Measurements from ENCODE around the gene CERS4.
"Not testable (repeated sequence)": the region's sequence is repeated elsewhere in the genome, so short reads cannot be mapped to it uniquely, and the experiment has no call there.

CERS4 gene

DNA sequence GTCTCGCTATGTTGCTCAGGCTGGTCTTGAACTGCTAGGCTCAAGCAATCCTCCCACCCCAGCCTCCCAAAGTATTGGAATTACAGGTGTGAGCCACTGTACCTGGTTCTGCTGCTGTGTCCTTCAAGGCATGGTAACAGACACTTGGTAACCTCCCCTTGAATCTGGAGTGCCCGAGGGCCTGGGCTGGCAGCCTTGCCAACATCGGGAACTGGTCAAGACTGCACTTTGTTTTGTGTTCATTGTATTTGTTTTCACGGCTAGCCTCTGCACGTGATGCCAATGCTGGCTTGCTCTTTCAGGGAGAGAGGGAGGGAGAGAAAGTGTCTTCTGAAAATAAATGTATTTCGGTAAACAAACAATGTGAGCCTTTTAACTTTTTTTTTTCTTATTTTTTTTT, 12.0 kb downstream of the CERS4 start:
- TF ChIP-seq, protein P1, sequence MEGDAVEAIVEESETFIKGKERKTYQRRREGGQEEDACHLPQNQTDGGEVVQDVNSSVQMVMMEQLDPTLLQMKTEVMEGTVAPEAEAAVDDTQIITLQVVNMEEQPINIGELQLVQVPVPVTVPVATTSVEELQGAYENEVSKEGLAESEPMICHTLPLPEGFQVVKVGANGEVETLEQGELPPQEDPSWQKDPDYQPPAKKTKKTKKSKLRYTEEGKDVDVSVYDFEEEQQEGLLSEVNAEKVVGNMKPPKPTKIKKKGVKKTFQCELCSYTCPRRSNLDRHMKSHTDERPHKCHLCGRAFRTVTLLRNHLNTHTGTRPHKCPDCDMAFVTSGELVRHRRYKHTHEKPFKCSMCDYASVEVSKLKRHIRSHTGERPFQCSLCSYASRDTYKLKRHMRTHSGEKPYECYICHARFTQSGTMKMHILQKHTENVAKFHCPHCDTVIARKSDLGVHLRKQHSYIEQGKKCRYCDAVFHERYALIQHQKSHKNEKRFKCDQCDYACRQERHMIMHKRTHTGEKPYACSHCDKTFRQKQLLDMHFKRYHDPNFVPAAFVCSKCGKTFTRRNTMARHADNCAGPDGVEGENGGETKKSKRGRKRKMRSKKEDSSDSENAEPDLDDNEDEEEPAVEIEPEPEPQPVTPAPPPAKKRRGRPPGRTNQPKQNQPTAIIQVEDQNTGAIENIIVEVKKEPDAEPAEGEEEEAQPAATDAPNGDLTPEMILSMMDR (IDR thresholded peaks at IDR 0.05; ENCODE audit: borderline replicate concordance, extremely low read depth, low read length, poor library complexity, severe bottlenecking), result no peak
- no peak for TF ChIP-seq EZH2 (IDR thresholded peaks at IDR 0.05; ENCODE audit: borderline replicate concordance, low read depth, low read length, severe bottlenecking)
- Histone ChIP-seq H3K27ac (ENCODE audit: low read length) (no peak overlapping the region), H3K4me1 (ENCODE audit: insufficient read depth, low read length) (no peaks in the 10 kb centered on the region), H3K4me2 (ENCODE audit: insufficient read depth, low read length) (no peak overlapping the region), H3K79me2 (ENCODE audit: insufficient read depth, low read length) (no peaks in the 10 kb centered on the region), H3K4me3 (ENCODE audit: low read depth in 1 of 2, low read length in 2 of 2) (no peak overlapping the region), H3K36me3 (ENCODE audit: insufficient read depth, low read length) (no peaks in the 10 kb centered on the region), H3K9ac (ENCODE audit: low read depth, low read length) (no peak overlapping the region), H4K20me1 (ENCODE audit: insufficient read depth, low read length) (no peaks in the 10 kb centered on the region), H2AFZ (ENCODE audit: low read depth, low read length) (no peak overlapping the region), H3K9me3 (ENCODE audit: insufficient read depth, low read length, severe bottlenecking) (no peaks in the 10 kb centered on the region), H3K27me3 (ENCODE audit: insufficient read depth, low read length, poor library complexity) (no peaks in the 10 kb centered on the region)
- DNase-seq (no peak), ATAC-seq (ENCODE audit: insufficient read depth, low read depth) (no peak)

DNA sequence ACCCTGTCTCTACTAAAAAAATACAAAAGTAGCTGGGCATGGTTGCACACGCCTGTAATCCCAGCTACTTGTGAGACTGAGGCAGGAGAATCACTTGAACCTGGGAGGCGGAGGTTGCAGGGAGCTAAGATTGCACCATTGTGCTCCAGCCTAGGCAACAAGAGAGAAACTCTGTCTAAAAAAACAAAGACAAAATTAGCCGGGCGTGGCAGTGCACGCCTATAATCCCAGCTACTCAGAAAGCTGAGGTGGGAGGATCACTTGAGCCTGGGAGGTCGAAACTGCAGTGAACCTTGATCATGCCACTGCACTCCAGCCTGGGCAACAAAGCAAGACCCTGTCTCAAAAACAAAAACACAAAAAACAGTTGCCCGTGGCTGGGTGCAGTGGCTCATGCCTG, 14.3 kb downstream of the CERS4 start:
- H3K4me3 ChIP-seq (ENCODE audit: low read depth in 1 of 2, low read length in 2 of 2); H3K4me2 ChIP-seq (ENCODE audit: insufficient read depth, low read length); H3K4me1 ChIP-seq (ENCODE audit: insufficient read depth, low read length); H3K27me3 ChIP-seq (ENCODE audit: insufficient read depth, low read length, poor library complexity); ATAC-seq (ENCODE audit: insufficient read depth, low read depth); H2AFZ ChIP-seq (ENCODE audit: low read depth, low read length); DNase-seq; H4K20me1 ChIP-seq (ENCODE audit: insufficient read depth, low read length); H3K9me3 ChIP-seq (ENCODE audit: insufficient read depth, low read length, severe bottlenecking); H3K36me3 ChIP-seq (ENCODE audit: insufficient read depth, low read length); H3K79me2 ChIP-seq (ENCODE audit: insufficient read depth, low read length); H3K9ac ChIP-seq (ENCODE audit: low read depth, low read length); H3K27ac ChIP-seq (ENCODE audit: low read length): not testable (repeated sequence)

DNA sequence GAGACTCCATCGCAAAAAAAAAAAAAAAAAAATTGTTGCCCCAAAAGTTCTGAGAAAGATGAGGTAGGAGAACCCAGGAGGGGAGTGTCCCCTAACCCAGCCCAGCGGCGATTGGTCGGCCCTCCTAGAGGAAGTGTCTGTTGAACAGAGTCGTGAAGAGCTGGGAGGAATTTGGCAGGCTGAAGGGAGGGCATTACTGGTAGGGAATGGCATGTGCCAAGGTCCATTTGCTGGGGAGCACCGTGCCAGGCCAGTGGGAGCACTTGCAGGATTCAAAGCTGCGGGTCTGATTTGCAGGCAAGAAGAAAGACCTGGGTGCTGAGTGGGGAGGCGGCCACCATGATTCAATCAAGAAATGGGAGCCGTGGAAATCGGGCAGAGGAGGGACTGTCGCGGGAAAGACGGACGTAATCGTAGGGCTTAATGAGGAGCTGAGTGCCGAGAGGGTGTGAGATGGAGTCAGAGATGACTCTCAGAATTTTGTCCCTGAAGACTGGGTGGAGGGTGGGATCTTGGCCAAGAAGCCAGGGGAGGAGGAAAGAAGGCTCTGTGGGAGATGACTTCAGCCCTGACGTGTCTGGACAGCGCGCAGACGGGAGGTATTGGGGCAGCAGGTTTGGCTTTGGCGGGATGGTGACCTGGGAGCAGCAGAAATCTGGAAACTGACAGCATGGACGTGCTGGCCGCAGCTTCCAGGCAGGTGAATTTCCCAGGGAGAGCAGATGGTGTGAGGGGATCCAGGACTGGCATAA, 15.4 kb downstream of the CERS4 start:
- Histone ChIP-seq H3K9ac (ENCODE audit: low read depth, low read length) (no peak overlapping the region), H3K4me1 (ENCODE audit: insufficient read depth, low read length) (no peaks in the 10 kb centered on the region), H3K9me3 (ENCODE audit: insufficient read depth, low read length, severe bottlenecking) (no peaks in the 10 kb centered on the region), H3K36me3 (ENCODE audit: insufficient read depth, low read length) (no peaks in the 10 kb centered on the region), H3K27ac (ENCODE audit: low read length) (no peak overlapping the region), H3K4me3 (ENCODE audit: low read depth in 1 of 2, low read length in 2 of 2) (no peak overlapping the region), H4K20me1 (ENCODE audit: insufficient read depth, low read length) (no peaks in the 10 kb centered on the region), H3K27me3 (ENCODE audit: insufficient read depth, low read length, poor library complexity) (no peaks in the 10 kb centered on the region), H3K79me2 (ENCODE audit: insufficient read depth, low read length) (no peaks in the 10 kb centered on the region), H3K4me2 (ENCODE audit: insufficient read depth, low read length) (no peak overlapping the region), H2AFZ (ENCODE audit: low read depth, low read length) (no peak overlapping the region)
- ATAC-seq (ENCODE audit: insufficient read depth, low read depth) (no peak), DNase-seq (no peak)
- no peak for TF ChIP-seq EZH2 (IDR thresholded peaks at IDR 0.05; ENCODE audit: borderline replicate concordance, low read depth, low read length, severe bottlenecking)
- TF ChIP-seq, protein P1 (IDR thresholded peaks at IDR 0.05; ENCODE audit: borderline replicate concordance, extremely low read depth, low read length, poor library complexity, severe bottlenecking), result no peak

DNA sequence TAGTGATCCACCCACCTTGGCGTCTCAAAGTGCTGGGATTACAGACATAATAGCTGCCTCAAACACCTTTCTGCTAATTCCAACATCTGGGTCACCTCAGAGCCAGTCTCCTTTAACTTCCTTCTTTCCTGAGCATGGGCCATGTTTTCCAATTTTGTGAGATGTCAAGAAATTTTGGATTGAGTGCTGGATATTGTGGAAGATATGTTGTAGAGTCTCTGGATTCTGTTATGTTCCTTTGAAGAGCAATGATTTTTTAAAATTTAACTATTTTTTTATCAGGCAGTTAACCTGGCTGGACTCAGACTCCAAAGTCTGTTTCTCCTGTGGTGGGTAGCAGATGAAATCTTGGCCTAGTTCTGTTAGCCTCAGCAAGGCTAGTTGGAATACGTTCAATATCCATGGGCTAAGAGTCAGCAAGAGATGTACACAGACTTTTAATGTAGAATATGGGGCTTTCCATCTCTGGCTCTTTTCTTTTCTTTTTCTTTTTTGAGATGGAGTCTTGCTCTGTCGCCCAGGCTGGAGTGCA, 22.0 kb downstream of the CERS4 start:
- TF ChIP-seq EZH2 (IDR thresholded peaks at IDR 0.05; ENCODE audit: borderline replicate concordance, low read depth, low read length, severe bottlenecking), result no peak
- TF ChIP-seq, protein P1 (IDR thresholded peaks at IDR 0.05; ENCODE audit: borderline replicate concordance, extremely low read depth, low read length, poor library complexity, severe bottlenecking), result no peak
- ATAC-seq (ENCODE audit: insufficient read depth, low read depth) (no peak), DNase-seq (no peak)
- Histone ChIP-seq H3K9me3 (ENCODE audit: insufficient read depth, low read length, severe bottlenecking) (peaks cover 6% of the 10 kb centered on the region), H3K79me2 (ENCODE audit: insufficient read depth, low read length) (no peaks in the 10 kb centered on the region), H3K4me1 (ENCODE audit: insufficient read depth, low read length) (no peaks in the 10 kb centered on the region), H4K20me1 (ENCODE audit: insufficient read depth, low read length) (no peaks in the 10 kb centered on the region), H3K36me3 (ENCODE audit: insufficient read depth, low read length) (no peaks in the 10 kb centered on the region), H3K27me3 (ENCODE audit: insufficient read depth, low read length, poor library complexity) (no peaks in the 10 kb centered on the region), H3K4me3 (ENCODE audit: low read depth in 1 of 2, low read length in 2 of 2) (no peak overlapping the region), H3K9ac (ENCODE audit: low read depth, low read length) (no peak overlapping the region), H3K27ac (ENCODE audit: low read length) (no peak overlapping the region), H2AFZ (ENCODE audit: low read depth, low read length) (no peak overlapping the region), H3K4me2 (ENCODE audit: insufficient read depth, low read length) (no peak overlapping the region)

All from DND-41 (cell line).